Amniotic epithelial cell (primary cell): ENCODE measurements around the gene SAP25.
"Not testable (repeated sequence)": the region's sequence is repeated elsewhere in the genome, so short reads cannot be mapped to it uniquely, and the experiment has no call there.

Experiments used
- DNase-seq: peaks from one replicate; pipeline ENCODE4 v3.0.0-alpha.2; 2010; ENCODE audit warnings: low read depth

SAP25 gene

GRCh38 chr7:100561491-100562194 lies 12.1 kb downstream of the SAP25 start:
- no peak for DNase-seq

- no peak for DNase-seq
Observed at GRCh38 chr7:100559127-100559526, 14.6 kb downstream of the SAP25 start.

GRCh38 chr7:100556541-100556940 lies 17.2 kb downstream of the SAP25 start:
- DNase-seq: peak; percentile 64

GRCh38 chr7:100555701-100556100 lies 18.0 kb downstream of the SAP25 start:
- no peak for DNase-seq

- DNase-seq: no peak
Observed at GRCh38 chr7:100553032-100553431, 20.7 kb downstream of the SAP25 start.

- no peak for DNase-seq
Observed at GRCh38 chr7:100552532-100552931, 21.2 kb downstream of the SAP25 start.

- DNase-seq: not testable (repeated sequence)
Observed at GRCh38 chr7:100548446-100548845, 25.3 kb downstream of the SAP25 start.

GRCh38 chr7:100547872-100548271 lies 25.8 kb downstream of the SAP25 start:
- peak; percentile 65 for DNase-seq

GRCh38 chr7:100546926-100547800 lies 26.5 kb downstream of the SAP25 start:
- no peak for DNase-seq

- DNase-seq: no peak
Observed at GRCh38 chr7:100546129-100546925, 27.4 kb downstream of the SAP25 start.

GRCh38 chr7:100545360-100546128 lies 28.2 kb downstream of the SAP25 start:
- peak; percentile 99 for DNase-seq

GRCh38 chr7:100544967-100545359 lies 28.7 kb downstream of the SAP25 start:
- DNase-seq: peak; percentile 71

- no peak for DNase-seq
Observed at GRCh38 chr7:100544386-100544785, 29.3 kb downstream of the SAP25 start.

- DNase-seq: no peak
Observed at GRCh38 chr7:100543586-100543985, 30.1 kb downstream of the SAP25 start.

- peak; percentile 31 for DNase-seq
Observed at GRCh38 chr7:100541309-100541708, 32.4 kb downstream of the SAP25 start.

GRCh38 chr7:100540073-100540723 lies 33.5 kb downstream of the SAP25 start:
- DNase-seq: no peak

GRCh38 chr7:100539436-100540006 lies 34.2 kb downstream of the SAP25 start:
- no peak for DNase-seq

GRCh38 chr7:100538654-100539435 lies 34.9 kb downstream of the SAP25 start, which contains the start of gene AGFG2:
Gene AGFG2, plus strand, starts transcription at chr7:100539203. Its CDS starts 144 bp downstream, at chr7:100539347.
- DNase-seq: peak; percentile 99

- no peak for DNase-seq
Observed at GRCh38 chr7:100538348-100538653, 35.4 kb downstream of the SAP25 start.

GRCh38 chr7:100536695-100537094 lies 37.0 kb downstream of the SAP25 start:
- DNase-seq: not testable (repeated sequence)
